Left forelimb (tissue), 1 donor: Measurements from ENCODE around the gene WDFY4.
A peak's percentile ranks its signal among the peaks of the same experiment; 100 is the strongest.

ENCODE experiments used
- DNase-seq: peaks from one replicate; pipeline ENCODE4 v3.0.0-alpha.2; 2018; ENCODE audit warnings: low spot score

WDFY4 gene

DNA sequence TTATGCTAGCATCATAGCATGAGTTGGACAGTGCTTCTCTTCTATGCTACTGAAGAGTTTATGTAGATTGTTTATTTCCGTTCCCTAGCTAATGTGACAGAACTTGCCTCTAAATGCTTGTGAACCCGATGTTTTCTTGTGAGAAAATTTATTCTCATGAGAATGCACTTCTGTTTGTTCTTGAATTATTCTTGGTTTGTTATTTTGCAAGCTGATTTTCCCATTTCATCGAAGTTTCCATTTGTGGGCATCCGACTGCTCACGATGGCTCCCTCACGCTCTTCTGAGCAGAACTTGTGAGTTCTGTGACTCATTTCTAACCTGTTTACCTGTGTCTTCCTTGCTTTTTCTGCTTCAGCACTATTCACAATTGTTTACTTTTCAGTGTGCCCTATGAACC lies 59.9 kb downstream of the WDFY4 start:
- no peak for DNase-seq

DNA sequence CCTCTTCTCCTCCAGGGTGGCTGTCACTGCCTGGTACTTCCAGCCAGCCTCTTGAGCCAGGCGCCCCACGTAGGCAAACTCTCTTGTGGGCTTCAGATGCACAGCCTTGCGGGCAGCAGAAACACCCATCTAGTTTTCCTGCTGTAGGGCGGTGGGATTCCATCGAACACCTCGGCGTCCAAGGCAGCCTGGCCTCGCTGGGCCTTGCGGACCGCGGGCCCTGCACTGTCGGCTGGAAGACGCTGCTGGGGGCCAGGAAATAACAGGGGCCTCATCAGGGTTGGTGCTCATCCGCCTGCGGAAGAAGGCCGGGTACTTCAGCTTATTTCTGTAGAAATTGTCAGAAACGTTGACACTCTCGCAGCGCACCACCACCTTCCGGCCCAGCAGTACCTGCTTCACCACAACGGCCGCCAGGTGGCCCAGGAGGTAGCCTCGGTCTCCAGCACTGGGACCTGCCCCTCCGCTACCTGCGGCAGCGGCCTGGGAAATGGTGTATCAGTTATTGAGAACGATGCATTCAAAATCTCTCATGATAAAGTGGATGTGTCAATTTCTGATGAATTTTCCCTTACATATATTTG lies 61.1 kb downstream of the WDFY4 start:
- DNase-seq: peak; percentile 36

- peak; percentile 18 for DNase-seq
These were observed 63.9 kb downstream of the WDFY4 start for GRCh38 chr10:48748573-48748972.

GRCh38 chr10:48749254-48749787 lies 64.6 kb downstream of the WDFY4 start:
- DNase-seq: peak; percentile 23

- peak; percentile 38 for DNase-seq
These were observed 65.3 kb downstream of the WDFY4 start for GRCh38 chr10:48750019-48750418.

- DNase-seq: peak; percentile 36
These were observed 66.3 kb downstream of the WDFY4 start for GRCh38 chr10:48750991-48751390.

DNA sequence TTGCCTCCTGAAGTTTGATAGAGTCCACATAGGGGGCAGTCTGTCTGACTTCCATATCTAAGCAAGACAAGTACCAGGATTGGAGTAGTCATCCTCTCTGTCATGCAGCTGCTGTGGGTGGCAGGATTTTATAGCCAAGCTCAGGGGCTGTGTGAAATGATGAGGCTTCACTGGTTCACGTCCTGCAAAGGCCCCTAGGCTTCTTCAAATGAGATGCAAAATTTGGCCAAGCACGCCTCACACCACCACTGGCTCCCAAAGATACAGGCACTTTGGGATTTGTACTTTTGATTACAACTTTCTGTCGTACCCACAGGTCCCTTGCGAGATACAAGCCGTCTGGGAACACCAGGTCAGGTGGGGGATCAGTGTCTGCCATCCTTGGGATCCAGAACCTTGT lies 67.1 kb downstream of the WDFY4 start:
- no peak for DNase-seq

DNA sequence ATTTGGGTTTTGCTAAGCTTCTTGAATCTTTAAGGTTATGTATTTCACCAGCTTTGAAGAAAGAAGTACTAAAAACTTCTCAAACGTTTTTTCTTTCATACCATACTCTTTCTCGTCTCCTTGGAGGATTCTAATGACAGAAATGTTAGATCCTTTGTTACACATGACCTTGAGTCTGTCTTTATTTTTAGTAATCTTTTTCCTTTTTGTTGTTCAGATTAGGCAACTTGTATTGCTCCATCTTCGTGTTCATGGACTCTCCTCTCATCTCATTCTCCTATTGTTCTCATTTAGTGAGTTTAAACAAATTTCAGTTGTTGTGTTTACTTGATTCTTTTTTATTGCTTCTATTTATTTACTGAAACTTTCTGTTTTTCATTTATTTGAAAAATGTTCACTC lies 73.7 kb downstream of the WDFY4 start:
- no peak for DNase-seq

DNA sequence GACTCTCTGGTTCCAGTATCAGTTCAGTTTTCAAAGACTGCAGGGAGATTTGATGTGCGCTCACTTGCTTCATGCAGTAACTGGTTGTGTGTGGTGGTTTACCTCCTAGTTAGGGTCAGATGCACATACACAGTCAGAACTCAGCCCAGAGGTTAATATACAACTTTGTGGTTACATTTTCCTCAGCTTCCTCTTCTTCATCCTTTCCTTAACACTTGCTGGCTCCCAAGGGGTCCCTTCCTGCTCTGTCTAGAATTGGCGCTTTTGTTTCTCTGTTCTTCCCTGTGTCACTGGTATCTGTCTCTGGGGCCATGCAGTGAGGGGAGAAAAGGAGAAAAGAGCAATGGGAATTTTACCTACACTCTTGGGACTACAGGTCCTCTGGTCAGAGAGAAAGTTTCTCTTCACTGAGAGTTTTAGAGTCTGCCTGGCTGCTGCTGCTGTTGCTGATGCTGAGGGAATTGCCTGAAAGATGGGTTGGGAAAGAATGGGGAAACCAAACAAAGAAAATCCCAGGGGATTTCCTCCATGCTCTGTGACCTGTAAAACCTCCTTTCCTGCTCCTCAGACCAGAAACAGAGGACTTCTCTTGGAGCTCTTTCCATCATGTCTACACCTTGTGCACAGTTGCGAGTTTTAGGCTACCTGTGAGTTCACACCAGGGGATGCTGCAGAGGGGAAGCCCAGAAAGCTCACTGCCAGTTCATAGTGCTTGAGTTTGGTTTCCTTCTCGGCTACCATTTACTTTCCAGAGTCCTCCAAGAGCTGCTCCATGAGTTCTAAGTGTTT lies 74.6 kb downstream of the WDFY4 start:
- no peak for DNase-seq

DNA sequence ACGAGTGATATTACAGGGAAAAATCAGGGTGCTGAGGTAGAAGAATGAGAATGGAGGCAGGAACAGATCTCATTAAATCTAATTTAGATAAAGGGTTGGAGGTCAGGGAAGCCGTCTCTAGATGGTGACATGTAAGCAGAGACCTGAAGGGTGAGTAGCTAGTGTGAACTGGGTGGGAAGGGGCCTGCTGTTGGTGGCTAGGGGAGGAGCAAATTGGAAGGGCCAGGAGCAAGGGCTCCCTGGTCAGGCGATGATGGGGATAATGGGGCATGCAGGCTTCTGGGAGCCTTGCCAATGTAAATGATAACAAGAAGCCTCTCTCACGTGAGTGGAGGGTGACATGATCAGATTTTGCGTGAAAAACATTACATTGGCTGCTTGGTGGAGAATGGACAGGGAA lies 76.3 kb downstream of the WDFY4 start:
- DNase-seq: no peak

- DNase-seq: no peak
These were observed 77.7 kb downstream of the WDFY4 start for GRCh38 chr10:48762064-48763042.

DNA sequence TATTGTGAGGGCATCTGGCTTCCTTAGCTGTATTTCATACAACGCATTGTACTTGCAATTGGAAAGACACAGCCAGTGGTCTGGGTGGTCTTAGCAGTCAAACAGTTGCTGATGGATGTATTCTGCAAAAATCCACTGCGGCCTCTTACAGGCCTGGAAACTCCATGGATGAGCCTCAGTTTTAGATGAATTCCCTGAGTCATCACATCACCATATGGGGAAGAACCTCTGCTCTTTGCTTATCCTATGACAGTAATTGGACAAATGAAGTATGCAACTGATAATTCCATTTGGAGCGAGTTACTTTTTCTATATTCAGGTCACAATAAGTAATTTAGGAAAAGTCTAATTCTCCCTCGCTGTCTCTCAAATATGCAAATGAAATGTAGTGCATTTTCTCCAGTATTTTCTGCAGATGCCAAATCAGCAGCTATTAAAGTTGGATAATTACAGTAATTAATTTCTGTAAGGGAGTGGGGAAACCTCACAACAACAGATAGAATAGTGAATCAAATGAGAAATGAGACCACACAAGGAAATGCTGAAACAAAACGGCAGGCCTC lies 78.8 kb downstream of the WDFY4 start:
- DNase-seq: no peak

GRCh38 chr10:48764486-48764885 lies 79.8 kb downstream of the WDFY4 start:
- no peak for DNase-seq

DNA sequence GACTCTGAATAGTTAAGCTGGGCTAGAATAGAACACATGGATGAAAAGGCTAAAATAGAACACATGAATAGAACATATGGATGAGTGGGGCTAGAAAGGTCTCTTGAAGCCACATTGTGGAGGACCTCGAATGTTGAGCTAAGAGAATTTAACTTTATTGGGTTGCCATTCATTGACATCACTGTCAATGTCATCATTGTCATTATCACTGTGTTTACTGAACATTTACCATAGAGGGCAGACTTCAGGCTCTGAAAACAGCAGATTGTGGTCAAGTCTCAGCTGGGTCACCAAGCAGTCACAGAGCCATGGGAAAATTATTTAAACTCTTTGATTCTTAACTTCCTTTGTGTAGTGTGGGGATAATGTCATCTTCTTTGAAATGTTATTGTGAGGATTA lies 80.4 kb downstream of the WDFY4 start:
- no peak for DNase-seq

- no peak for DNase-seq
These were observed 80.9 kb downstream of the WDFY4 start for GRCh38 chr10:48765527-48765926.

- no peak for DNase-seq
These were observed 82.9 kb downstream of the WDFY4 start for GRCh38 chr10:48767373-48768143.

DNA sequence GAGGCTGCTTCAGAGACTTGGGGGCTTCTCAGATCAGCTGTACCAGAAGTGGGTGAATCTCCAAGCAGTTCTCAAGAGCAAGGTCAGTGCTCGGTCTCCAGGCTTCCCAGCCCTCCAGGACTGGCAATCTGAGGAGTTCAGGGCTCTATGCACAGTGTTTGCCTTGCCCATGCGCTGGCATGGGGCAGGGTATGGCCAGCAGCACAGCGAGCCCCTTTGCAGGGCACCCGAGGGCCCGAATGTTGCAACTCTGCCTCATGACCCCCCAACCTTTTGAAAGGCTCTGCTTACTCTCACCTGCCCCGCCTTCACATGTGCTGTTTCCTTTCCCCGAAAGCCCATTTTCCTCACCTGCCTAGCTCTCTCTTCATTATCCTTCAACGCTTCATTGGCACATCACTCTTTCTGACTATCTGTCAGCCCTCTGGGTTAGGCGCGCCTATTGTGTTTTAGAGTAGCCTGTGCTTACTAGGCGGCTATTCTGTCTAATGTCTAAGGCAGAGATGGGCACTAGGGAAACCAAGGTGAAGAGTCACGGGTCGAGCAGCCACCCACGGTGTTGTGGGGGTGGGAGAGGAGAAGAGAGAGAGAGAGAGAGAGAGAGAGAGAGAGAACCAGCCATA lies 83.6 kb downstream of the WDFY4 start:
- DNase-seq: no peak

GRCh38 chr10:48768926-48769325 lies 84.3 kb downstream of the WDFY4 start:
- DNase-seq: no peak

- no peak for DNase-seq
These were observed 85.2 kb downstream of the WDFY4 start for GRCh38 chr10:48769706-48770435.

- no peak for DNase-seq
These were observed 86.0 kb downstream of the WDFY4 start for GRCh38 chr10:48770561-48771089.
